NT2/D1 (cell line): ENCODE results near the gene USP46.

ENCODE experiments used
- SUZ12 ChIP-seq: IDR thresholded peaks from 2 replicates; pipeline ENCODE4 v1.6.1; 2011; ENCODE audit not compliant: insufficient read length, insufficient read depth; ENCODE audit errors: extremely low read depth
- ZNF274 ChIP-seq: IDR thresholded peaks from 2 replicates; pipeline ENCODE4 v1.6.1; 2011; ENCODE audit warnings: mild to moderate bottlenecking, low read depth, low read length

DNA sequence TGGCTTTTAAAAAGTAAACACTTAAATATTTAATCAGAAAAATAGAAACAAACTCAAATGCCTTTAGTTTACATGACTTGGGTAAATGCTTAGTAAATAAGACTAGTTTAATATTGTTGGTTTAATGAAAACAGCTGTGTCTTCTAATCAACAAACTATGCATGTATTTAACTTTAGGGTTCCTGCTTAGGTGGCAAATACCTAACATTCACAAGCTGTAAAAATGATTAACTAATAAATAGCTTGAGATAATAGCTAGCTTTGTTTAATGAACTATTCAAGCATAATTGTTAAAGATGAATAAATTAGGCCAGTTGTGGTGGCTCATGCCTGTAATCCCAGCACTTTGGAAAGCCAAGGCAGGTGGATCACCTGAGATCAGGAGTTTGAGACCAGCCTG is 30.0 kb upstream of the USP46 start:
- TF ChIP-seq ZNF274 (no peak), SUZ12 (no peak)
